GM20000 (cell line): ENCODE results near the gene DPP6.

Experiments
- DNase-seq: peaks from one replicate; pipeline ENCODE4 v3.0.0; 2012; ENCODE audit warnings: low spot score
- TF ChIP-seq, protein P1 (sequence below): IDR thresholded peaks from 2 replicates; pipeline ENCODE4 v1.5.1; 2012; ENCODE audit warnings: mild to moderate bottlenecking, control low read depth; ENCODE audit errors: extremely low read depth, missing control alignments

DPP6 gene

DNA sequence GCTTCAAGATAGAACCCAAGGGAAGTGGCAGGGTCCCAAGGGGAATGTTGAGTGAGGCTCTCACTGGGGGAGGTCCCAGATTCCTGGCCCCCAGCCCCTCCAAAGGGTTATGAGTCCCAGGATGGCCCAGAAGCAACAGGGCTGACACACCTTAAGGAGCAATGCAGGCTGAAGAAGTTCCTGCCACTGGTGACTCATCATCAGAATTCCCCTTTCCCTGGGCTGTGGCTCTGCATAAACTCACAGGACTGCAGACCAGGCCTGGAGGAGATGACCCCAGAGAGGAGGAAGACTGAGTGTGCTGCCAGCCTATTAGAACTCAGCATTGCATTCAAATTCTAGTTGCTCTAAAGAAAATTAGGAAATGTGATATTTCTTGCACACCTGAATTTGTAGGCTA lies 126.7 kb downstream of the DPP6 start:
- TF ChIP-seq, protein P1, sequence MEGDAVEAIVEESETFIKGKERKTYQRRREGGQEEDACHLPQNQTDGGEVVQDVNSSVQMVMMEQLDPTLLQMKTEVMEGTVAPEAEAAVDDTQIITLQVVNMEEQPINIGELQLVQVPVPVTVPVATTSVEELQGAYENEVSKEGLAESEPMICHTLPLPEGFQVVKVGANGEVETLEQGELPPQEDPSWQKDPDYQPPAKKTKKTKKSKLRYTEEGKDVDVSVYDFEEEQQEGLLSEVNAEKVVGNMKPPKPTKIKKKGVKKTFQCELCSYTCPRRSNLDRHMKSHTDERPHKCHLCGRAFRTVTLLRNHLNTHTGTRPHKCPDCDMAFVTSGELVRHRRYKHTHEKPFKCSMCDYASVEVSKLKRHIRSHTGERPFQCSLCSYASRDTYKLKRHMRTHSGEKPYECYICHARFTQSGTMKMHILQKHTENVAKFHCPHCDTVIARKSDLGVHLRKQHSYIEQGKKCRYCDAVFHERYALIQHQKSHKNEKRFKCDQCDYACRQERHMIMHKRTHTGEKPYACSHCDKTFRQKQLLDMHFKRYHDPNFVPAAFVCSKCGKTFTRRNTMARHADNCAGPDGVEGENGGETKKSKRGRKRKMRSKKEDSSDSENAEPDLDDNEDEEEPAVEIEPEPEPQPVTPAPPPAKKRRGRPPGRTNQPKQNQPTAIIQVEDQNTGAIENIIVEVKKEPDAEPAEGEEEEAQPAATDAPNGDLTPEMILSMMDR, result no peak
- no peak for DNase-seq

DNA sequence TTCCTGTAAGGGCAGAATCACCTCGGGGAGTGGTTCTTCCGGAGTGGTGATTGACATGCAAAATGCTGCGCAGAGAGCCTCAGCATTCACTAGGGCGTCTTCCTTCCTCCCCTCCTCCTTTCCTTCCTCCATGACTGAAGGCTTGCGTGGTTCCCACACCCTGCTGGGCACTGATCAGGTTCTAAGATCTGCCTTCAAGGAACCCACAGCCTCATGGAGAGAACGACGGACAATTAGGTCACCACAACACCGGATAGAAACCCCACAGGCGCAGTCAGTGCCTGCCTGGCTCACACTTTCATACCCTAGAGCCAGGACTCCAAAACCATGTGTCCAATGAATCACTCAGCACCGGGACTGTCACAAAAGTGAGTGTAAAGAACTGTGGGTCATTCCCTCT lies 131.3 kb downstream of the DPP6 start:
- TF ChIP-seq, protein P1, result no peak

DNA sequence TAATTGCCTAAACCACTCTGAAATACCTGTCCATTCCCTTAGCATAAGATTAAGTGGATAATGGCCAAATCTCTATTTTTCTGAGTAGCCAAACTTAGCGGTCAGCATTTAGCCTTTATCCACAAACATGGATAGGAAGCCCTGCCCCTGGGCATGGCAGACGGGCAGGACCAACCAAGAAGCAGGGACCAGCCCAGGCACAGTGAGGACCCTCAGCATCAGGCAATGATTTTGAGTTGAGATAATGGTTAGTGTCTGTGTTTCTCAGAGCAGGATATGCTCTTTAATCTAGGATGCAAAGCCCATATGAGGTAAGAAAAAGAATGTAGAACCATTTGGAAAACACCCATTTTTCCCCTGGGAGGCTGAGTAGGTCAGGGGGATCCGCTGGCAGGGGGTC lies 131.7 kb downstream of the DPP6 start:
- no peak for DNase-seq
- TF ChIP-seq, protein P1, result no peak

More for the DNA sequence above, 131.3 kb downstream of the DPP6 start:
- DNase-seq, result no peak

DNA sequence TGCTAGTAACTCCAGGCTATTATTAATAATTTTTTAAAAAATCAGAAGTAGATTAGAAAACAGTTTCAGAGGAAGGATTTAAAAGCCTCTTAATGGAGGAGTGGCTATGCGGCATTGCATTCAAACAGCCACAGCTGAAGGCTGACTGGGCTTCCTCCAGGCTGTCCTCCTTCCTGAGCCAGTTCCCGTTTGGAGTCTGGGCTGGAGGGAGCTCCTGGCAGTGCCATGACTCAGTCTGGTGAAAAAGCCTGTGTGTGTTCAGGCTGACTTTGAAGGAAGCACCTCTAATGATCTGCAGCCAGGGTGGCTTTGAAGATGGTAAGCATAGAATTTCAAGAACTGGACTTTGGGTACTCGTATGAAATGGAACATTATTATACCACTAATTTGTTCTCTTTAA lies 134.6 kb downstream of the DPP6 start:
- DNase-seq, result no peak
- TF ChIP-seq, protein P1, result no peak

DNA sequence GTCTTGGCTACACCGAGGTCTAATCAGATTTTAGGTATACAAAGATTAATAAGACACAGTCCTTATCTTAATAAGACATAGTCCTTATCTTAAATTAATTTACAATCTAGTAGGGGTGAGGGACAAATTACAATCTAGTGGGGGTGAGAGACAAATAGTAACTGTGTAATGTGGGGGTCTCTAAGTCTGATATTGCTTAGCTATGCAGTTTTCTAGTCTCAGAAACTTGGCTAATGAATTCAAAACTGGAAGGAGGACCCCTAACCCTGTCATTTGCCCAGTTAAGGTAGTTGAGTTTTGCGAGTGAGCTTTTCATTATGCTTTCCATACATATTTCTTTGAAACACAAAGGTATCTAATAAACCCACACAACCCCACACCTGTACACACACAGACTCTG lies 136.1 kb downstream of the DPP6 start:
- DNase-seq, result no peak
- TF ChIP-seq, protein P1, result no peak

DNA sequence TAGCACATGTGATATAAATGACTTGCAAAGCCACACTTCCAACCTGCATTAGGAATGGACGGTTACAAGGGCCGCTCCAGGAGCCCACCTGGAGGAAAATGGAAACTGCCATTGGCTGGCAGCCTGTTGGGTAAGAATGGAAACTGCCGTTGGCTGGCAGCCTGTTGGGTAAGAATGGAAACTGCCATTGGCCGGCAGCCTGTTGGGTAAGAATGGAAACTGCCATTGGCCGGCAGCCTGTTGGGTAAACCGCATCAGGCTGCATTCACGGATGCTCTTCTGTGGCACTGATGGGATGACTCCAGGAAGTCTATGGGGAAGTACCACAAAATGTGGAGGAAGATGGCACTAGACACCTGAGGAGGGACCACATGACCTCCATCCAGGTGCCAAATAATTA lies 143.1 kb downstream of the DPP6 start:
- TF ChIP-seq, protein P1, result no peak
- no peak for DNase-seq

DNA sequence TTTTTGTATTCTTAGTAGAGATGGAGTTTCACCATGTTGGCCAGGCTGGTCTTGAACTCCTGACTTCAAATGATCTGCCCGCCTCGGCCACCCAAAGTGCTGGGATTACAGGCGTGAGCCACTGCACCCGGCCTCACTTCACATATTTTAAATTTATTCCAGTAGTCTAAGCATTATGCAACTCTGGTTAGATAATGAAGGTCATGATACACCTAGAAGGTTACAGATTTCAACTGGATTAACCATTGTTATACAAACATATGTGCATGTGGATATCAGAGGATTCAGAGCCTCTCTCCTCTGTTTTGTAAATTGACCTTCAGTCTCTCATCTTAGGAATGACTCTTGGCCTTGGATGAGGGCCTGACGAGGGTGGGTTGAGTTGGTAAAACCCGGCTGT lies 146.3 kb downstream of the DPP6 start:
- no peak for DNase-seq
- TF ChIP-seq, protein P1, result no peak
